ENCODE results near the gene GRB14. TPM values are rescaled to one million over a fixed set of nuclear protein-coding genes. Genes with fewer than 3 reads are reported as not detected.
A peak's percentile ranks its signal among the peaks of the same experiment; 100 is the strongest.

Gene GRB14
- total and polyA plus RNA-seq, 10 of the 15 experiments (the other 5 are each of a cell fraction or from before 2014, with no cell fraction given): not detected

DNA sequence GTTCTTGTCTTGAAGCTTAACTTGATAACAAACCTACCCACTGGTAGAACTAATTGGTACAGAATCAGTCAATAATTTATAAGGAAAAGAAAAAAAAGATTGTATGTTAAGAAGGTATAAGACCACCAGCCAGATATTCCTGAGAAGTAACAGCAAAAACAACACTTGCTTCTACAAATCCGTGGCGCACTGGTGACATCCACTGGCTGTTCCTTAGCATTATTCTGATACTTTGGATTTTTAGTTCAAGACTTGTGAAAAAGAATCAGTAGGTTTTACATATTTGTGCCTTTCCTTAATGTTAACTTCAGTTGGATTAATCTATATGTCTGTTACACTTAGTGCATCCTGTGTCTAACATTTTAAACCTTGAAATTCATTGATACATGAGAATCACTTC lies 141.8 kb downstream of the GRB14 start:
- ChIA-PET CTCF (interaction anchor here (0.8 to 1.2 kb wide), 2 partner anchors 14 to 409 kb away, joined by 3 read pairs; no protein-coding TSS in a partner anchor), RAD21 (ENCODE audit: unreplicated experiment) (no interaction called here), POLR2A (no interaction called here), SMC1A (ENCODE audit: uncharacterized antibody, unreplicated experiment) (no interaction called here)
- Histone ChIP-seq H3K4me2 (ENCODE audit: control insufficient read depth, insufficient read depth) (no peak overlapping the region), H3K9me3 (replicated peaks; ENCODE audit: control insufficient read depth, insufficient read depth, low read length) (no peaks in the 10 kb centered on the region), H4K20me1 (ENCODE audit: control insufficient read depth, insufficient read depth) (no peaks in the 10 kb centered on the region), H2AFZ (ENCODE audit: control insufficient read depth, low read depth, low read length) (no peak overlapping the region), H3K27me3 (replicated peaks in 1 of 2; ENCODE audit: control insufficient read depth in 2 of 2, insufficient read depth in 2 of 2, low read length in 1 of 2) (no peaks in the 10 kb centered on the region), H3K36me3 (ENCODE audit: control insufficient read depth in 2 of 2, insufficient read depth in 2 of 2, low read length in 1 of 2) (no peaks in the 10 kb centered on the region), H3K27ac (ENCODE audit: control insufficient read depth, insufficient read depth) (no peak overlapping the region), H3K9ac (ENCODE audit: control insufficient read depth, insufficient read depth, low read length) (no peak overlapping the region), H3K4me3 (no peak overlapping the region), H3K79me2 (ENCODE audit: control insufficient read depth, insufficient read depth, low read length) (no peaks in the 10 kb centered on the region), H3K4me1 (ENCODE audit: control insufficient read depth, insufficient read depth, low read length) (no peaks in the 10 kb centered on the region)
- intact Hi-C loops (cut with micrococcal nuclease; ENCODE audit: unreplicated experiment) (no loop called here), in situ Hi-C loops (cut with MboI) (no loop called here)
- peak in 1 of 3 experiments; percentile 33; a peak in 1 of 6 replicates for TF ChIP-seq CTCF (IDR thresholded peaks at IDR 0.05 in 2 of 3, conservative IDR thresholded peaks at IDR 0.05 in 1 of 3; ENCODE audit: control insufficient read depth in 2 of 3, extremely low read depth in 1 of 3, insufficient read depth in 1 of 3, low read depth in 3 of 3, low read length in 3 of 3)
- peak; percentile 24; the same call in 1 of the 2 replicates for TF ChIP-seq RAD21 (IDR thresholded peaks at IDR 0.05; ENCODE audit: insufficient read depth, low read depth, low read length)
- no peak for TF ChIP-seq NFYB (IDR thresholded peaks at IDR 0.05; ENCODE audit: insufficient read depth, low read depth, low read length)
- FAIRE-seq: no peak
- WGBS (ENCODE audit: insufficient coverage, insufficient replicate concordance, low lambda C conversion rate, missing lambda C conversion rate): 0% methylated on average over 2 of the region's 2 CpGs
- no TSS peak for BruUV-seq (replicated peaks)
- no peak for ATAC-seq
- no peak for DNase-seq (ENCODE audit: low read depth, low spot score)

DNA sequence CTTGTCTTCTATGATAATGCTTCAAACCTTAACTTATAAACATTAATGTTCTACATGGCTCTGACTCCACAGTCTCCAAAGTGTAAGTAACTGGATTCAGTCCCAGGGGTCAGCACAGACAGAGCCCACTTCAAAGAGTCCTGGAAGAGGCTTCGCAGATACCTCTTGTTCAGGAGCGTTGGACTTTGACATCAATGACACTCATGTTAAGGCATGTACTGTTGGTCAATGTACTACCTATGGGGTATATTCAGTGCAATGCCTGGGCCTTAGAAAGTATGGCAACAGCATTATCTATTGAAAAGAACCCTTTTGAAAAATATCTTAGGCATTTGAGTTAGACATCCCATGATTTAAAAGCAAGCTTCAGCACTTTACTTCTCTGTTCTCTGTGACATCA lies 143.1 kb downstream of the GRB14 start:
- H3K4me2 ChIP-seq (ENCODE audit: control insufficient read depth, insufficient read depth): no peak overlapping the region
- H4K20me1 ChIP-seq (ENCODE audit: control insufficient read depth, insufficient read depth): no peaks in the 10 kb centered on the region
- H3K79me2 ChIP-seq (ENCODE audit: control insufficient read depth, insufficient read depth, low read length): no peaks in the 10 kb centered on the region
- H3K36me3 ChIP-seq (ENCODE audit: control insufficient read depth in 2 of 2, insufficient read depth in 2 of 2, low read length in 1 of 2): no peaks in the 10 kb centered on the region
- H3K4me1 ChIP-seq (ENCODE audit: control insufficient read depth, insufficient read depth, low read length): no peaks in the 10 kb centered on the region
- no TSS peak for BruUV-seq (replicated peaks)
- no peaks in the 10 kb centered on the region for H3K27me3 ChIP-seq (replicated peaks in 1 of 2; ENCODE audit: control insufficient read depth in 2 of 2, insufficient read depth in 2 of 2, low read length in 1 of 2)
- DNase-seq (ENCODE audit: low read depth, low spot score) (no peak), ATAC-seq (no peak), FAIRE-seq (no peak)
- no peak overlapping the region for H3K4me3 ChIP-seq
- WGBS (ENCODE audit: insufficient coverage, insufficient replicate concordance, low lambda C conversion rate, missing lambda C conversion rate): 15% methylated on average over 2 of the region's 2 CpGs
- no peak overlapping the region for H2AFZ ChIP-seq (ENCODE audit: control insufficient read depth, low read depth, low read length)
- no peak overlapping the region for H3K9ac ChIP-seq (ENCODE audit: control insufficient read depth, insufficient read depth, low read length)
- ChIA-PET RAD21 (ENCODE audit: unreplicated experiment) (no interaction called here), SMC1A (ENCODE audit: uncharacterized antibody, unreplicated experiment) (no interaction called here), CTCF (no interaction called here), POLR2A (no interaction called here)
- intact Hi-C loops (cut with micrococcal nuclease; ENCODE audit: unreplicated experiment) (no loop called here), in situ Hi-C loops (cut with MboI) (no loop called here)
- H3K9me3 ChIP-seq (replicated peaks; ENCODE audit: control insufficient read depth, insufficient read depth, low read length): no peaks in the 10 kb centered on the region
- H3K27ac ChIP-seq (ENCODE audit: control insufficient read depth, insufficient read depth): no peak overlapping the region
- no peak for TF ChIP-seq IRF4 (IDR thresholded peaks at IDR 0.05; ENCODE audit: low read depth, low read length)
- TF ChIP-seq SREBF1 (IDR thresholded peaks at IDR 0.05; ENCODE audit: low read length): no peak
- TF ChIP-seq NRF1 (conservative IDR thresholded peaks at IDR 0.05; ENCODE audit: low read depth, low read length): no peak
- no peak for TF ChIP-seq ZNF622 (IDR thresholded peaks at IDR 0.05)
- TF ChIP-seq RUNX3 (IDR thresholded peaks at IDR 0.05; ENCODE audit: low read length): no peak
- no peak for TF ChIP-seq BACH1 (IDR thresholded peaks at IDR 0.05; ENCODE audit: borderline replicate concordance)
- no peak for TF ChIP-seq RCOR1 (conservative IDR thresholded peaks at IDR 0.05; ENCODE audit: low read depth, low read length)
- TF ChIP-seq BCLAF1 (IDR thresholded peaks at IDR 0.05): no peak
- TF ChIP-seq, protein P1, sequence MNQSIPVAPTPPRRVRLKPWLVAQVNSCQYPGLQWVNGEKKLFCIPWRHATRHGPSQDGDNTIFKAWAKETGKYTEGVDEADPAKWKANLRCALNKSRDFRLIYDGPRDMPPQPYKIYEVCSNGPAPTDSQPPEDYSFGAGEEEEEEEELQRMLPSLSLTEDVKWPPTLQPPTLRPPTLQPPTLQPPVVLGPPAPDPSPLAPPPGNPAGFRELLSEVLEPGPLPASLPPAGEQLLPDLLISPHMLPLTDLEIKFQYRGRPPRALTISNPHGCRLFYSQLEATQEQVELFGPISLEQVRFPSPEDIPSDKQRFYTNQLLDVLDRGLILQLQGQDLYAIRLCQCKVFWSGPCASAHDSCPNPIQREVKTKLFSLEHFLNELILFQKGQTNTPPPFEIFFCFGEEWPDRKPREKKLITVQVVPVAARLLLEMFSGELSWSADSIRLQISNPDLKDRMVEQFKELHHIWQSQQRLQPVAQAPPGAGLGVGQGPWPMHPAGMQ (IDR thresholded peaks at IDR 0.05; ENCODE audit: borderline replicate concordance): no peak
- no peak for TF ChIP-seq KLF5 (IDR thresholded peaks at IDR 0.05; ENCODE audit: partially characterized antibody)

Measured in GM12878 (cell line).